ENCODE data around the gene MRPL21.
"Not testable (repeated sequence)": the region's sequence is repeated elsewhere in the genome, so short reads cannot be mapped to it uniquely, and the experiment has no call there.

MRPL21 gene

GRCh38 chr11:68908273-68908672 lies 4.6 kb upstream of the MRPL21 start:
- no peak for DNase-seq

GRCh38 chr11:68905421-68906360 lies 2.1 kb upstream of the MRPL21 start:
- DNase-seq, result no peak

- peak in 1 of 2 experiments; percentile 12 for DNase-seq
Observed at GRCh38 chr11:68904248-68904847, 716 bp upstream of the MRPL21 start.

- no peak for DNase-seq
Observed at GRCh38 chr11:68900835-68901381, 2.7 kb downstream of the MRPL21 start.

GRCh38 chr11:68897441-68897840 lies 6.2 kb downstream of the MRPL21 start:
- DNase-seq, result no peak

- no peak for DNase-seq
Observed at GRCh38 chr11:68896171-68896959, 7.3 kb downstream of the MRPL21 start.

GRCh38 chr11:68893282-68893681 lies 10.3 kb downstream of the MRPL21 start:
- DNase-seq, result no peak

GRCh38 chr11:68892576-68892975 lies 11.1 kb downstream of the MRPL21 start:
- DNase-seq, result no peak

GRCh38 chr11:68891351-68891948 lies 12.2 kb downstream of the MRPL21 start:
- DNase-seq, result no peak

GRCh38 chr11:68890490-68891231 lies 13.0 kb downstream of the MRPL21 start:
- no peak for DNase-seq

GRCh38 chr11:68889948-68890446 lies 13.6 kb downstream of the MRPL21 start:
- peak in 1 of 2 experiments; percentile 4 for DNase-seq

GRCh38 chr11:68884827-68885226 lies 18.8 kb downstream of the MRPL21 start:
- DNase-seq, result not testable (repeated sequence)

GRCh38 chr11:68882391-68882790 lies 21.2 kb downstream of the MRPL21 start:
- no peak for DNase-seq

GRCh38 chr11:68881320-68881719 lies 22.3 kb downstream of the MRPL21 start:
- DNase-seq, result no peak

- DNase-seq, result no peak
Observed at GRCh38 chr11:68880851-68881250, 22.8 kb downstream of the MRPL21 start.

GRCh38 chr11:68878022-68878421 lies 25.6 kb downstream of the MRPL21 start:
- DNase-seq, result no peak

- no peak for DNase-seq
Observed at GRCh38 chr11:68872216-68873003, 31.2 kb downstream of the MRPL21 start.

- DNase-seq, result no peak
Observed at GRCh38 chr11:68870470-68870869, 33.2 kb downstream of the MRPL21 start.

- DNase-seq, result no peak
Observed at GRCh38 chr11:68868221-68868835, 35.3 kb downstream of the MRPL21 start.

GRCh38 chr11:68867066-68867465 lies 36.6 kb downstream of the MRPL21 start:
- DNase-seq, result no peak
